ENCODE measurements around the gene MED16.

MED16 gene

GRCh38 chr19:873084-873483, 19.9 kb downstream of the MED16 start:
- DNase-seq (ENCODE audit: low read depth): peak; percentile 33
- H3K4me3 ChIP-seq (ENCODE audit: low read depth, low read length): no peak overlapping the region
- TF ChIP-seq, protein P1, sequence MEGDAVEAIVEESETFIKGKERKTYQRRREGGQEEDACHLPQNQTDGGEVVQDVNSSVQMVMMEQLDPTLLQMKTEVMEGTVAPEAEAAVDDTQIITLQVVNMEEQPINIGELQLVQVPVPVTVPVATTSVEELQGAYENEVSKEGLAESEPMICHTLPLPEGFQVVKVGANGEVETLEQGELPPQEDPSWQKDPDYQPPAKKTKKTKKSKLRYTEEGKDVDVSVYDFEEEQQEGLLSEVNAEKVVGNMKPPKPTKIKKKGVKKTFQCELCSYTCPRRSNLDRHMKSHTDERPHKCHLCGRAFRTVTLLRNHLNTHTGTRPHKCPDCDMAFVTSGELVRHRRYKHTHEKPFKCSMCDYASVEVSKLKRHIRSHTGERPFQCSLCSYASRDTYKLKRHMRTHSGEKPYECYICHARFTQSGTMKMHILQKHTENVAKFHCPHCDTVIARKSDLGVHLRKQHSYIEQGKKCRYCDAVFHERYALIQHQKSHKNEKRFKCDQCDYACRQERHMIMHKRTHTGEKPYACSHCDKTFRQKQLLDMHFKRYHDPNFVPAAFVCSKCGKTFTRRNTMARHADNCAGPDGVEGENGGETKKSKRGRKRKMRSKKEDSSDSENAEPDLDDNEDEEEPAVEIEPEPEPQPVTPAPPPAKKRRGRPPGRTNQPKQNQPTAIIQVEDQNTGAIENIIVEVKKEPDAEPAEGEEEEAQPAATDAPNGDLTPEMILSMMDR (IDR thresholded peaks at IDR 0.05; ENCODE audit: control insufficient read depth, extremely low read depth, insufficient read depth): no peak

GRCh38 chr19:872266-872951, 20.6 kb downstream of the MED16 start:
- TF ChIP-seq, protein P1 (IDR thresholded peaks at IDR 0.05; ENCODE audit: control insufficient read depth, extremely low read depth, insufficient read depth): no peak
- H3K4me3 ChIP-seq (ENCODE audit: low read depth, low read length): no peak overlapping the region
- DNase-seq (ENCODE audit: low read depth): peak; percentile 68

- TF ChIP-seq, protein P1 (IDR thresholded peaks at IDR 0.05; ENCODE audit: control insufficient read depth, extremely low read depth, insufficient read depth): no peak
- H3K4me3 ChIP-seq (ENCODE audit: low read depth, low read length): no peak overlapping the region
- DNase-seq (ENCODE audit: low read depth): no peak
Measured at GRCh38 chr19:871446-872265, 21.3 kb downstream of the MED16 start.

DNA sequence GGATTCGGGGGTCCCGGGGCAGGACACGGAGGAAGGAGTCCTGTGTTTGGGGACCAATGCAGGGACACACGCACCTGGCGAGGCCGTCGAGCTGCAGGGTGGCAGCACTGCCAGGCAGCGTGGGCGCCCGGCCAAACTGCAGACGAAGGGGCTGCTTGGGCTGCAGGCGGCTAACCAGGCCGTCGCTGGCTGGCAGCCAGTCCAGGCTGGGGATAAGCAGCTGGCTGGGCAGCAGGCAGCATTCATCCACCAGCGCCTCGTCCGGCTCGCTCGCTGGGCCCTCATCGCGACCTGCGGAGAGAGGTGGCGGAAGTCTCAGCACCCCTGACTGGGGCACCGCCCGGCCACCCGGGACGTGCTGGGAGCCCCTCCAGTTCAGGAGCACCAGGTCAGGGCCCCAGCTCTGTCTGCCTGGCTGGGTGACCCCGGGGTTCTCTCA, 22.0 kb downstream of the MED16 start:
- TF ChIP-seq, protein P1 (IDR thresholded peaks at IDR 0.05; ENCODE audit: control insufficient read depth, extremely low read depth, insufficient read depth): no peak
- DNase-seq (ENCODE audit: low read depth): no peak
- no peak overlapping the region for H3K4me3 ChIP-seq (ENCODE audit: low read depth, low read length)

- H3K4me3 ChIP-seq (ENCODE audit: low read depth, low read length): no peak overlapping the region
- DNase-seq (ENCODE audit: low read depth): no peak
- TF ChIP-seq, protein P1 (IDR thresholded peaks at IDR 0.05; ENCODE audit: control insufficient read depth, extremely low read depth, insufficient read depth): no peak
Measured at GRCh38 chr19:870314-870713, 22.7 kb downstream of the MED16 start.

DNA sequence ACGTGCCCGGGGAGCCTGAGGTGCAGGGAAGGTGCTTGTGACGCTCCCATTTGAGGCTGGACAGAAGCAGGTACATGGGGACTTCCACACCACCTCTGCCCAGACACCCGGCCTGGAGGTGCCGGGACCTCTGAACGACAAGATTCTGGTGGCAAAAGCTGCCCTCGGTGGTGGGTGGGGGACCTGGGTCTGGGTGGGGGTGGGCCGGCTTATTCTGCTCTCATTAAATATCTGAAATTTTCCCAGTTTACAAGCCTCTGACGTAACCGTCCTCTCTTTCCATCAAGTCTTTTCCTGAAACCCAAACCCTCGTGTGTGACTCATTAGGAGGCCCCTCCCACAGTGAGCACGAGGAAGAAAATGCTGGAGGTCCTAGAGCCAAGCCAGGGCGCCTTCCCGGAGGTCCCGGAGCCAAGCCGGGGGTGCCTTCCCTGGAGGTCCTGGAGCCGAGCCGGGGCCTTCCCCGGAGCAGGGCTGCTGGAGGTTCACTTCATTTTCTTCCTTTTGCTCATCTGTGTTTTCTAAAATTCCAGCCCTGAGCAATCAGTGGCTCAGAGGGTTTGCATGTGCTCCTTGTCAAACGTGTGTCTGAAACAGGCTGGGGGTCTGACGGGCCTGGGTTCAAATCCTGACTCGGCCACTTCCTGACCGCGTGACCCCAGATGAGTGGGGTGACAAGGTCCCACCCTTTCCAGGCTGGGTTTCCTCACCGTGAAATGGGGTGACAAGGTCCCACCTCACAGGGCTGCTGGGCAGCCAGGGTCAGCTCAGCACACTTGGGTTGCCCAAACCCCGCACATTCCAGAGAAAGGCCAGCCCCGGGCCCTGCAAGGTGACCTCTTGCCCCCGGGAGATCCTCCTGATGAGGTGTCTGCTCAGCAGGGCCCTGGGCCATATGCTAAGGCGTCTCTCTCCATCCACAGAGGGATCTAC, 23.5 kb downstream of the MED16 start:
- TF ChIP-seq, protein P1 (IDR thresholded peaks at IDR 0.05; ENCODE audit: control insufficient read depth, extremely low read depth, insufficient read depth): no peak
- no peak overlapping the region for H3K4me3 ChIP-seq (ENCODE audit: low read depth, low read length)
- DNase-seq (ENCODE audit: low read depth): no peak
